Activated T-helper 2 cell treated with anti-CD3 and anti-CD28 coated beads, Interferon-gamma antibody, Interleukin-2, Interleukin-4, amounts not matched to agents 10 μg/mL and 5 μg/mL and 100 μg/mL, durations not matched to agents 14 hours and 24 hours and 36 hours (primary cell): Measurements from ENCODE around the gene LBX1. TPM values are rescaled to one million over a fixed set of nuclear protein-coding genes. Genes with fewer than 3 reads are reported as not detected.
"Not testable (repeated sequence)": the region's sequence is repeated elsewhere in the genome, so short reads cannot be mapped to it uniquely, and the experiment has no call there.

ENCODE experiments used
- DNase-seq: peaks from one replicate; pipeline ENCODE4 v3.0.0; 2021; ENCODE audit warnings: low spot score
- H3K27ac Mint-ChIP-seq: one replicate; pipeline ENCODE4 v1.8.0; 2021; ENCODE audit warnings: mixed read lengths
- H3K27me3 Mint-ChIP-seq: one replicate; pipeline ENCODE4 v1.8.0; 2021; ENCODE audit warnings: low read depth, mixed read lengths
- H3K36me3 Mint-ChIP-seq: one replicate; pipeline ENCODE4 v1.8.0; 2021; ENCODE audit warnings: low read depth, mixed read lengths
- H3K4me1 Mint-ChIP-seq: one replicate; pipeline ENCODE4 v1.8.0; 2021; ENCODE audit warnings: low read depth, mixed read lengths
- H3K4me3 Mint-ChIP-seq: one replicate; pipeline ENCODE4 v1.8.0; 2021; ENCODE audit warnings: low read depth, mild to moderate bottlenecking, moderate library complexity, mixed read lengths
- H3K9me3 Mint-ChIP-seq: one replicate; pipeline ENCODE4 v1.8.0; 2021; ENCODE audit warnings: mixed read lengths
- intact Hi-C: fragments of 100-400 bp; cut with micrococcal nuclease; formaldehyde crosslinking; loops from one replicate; pipeline ENCODE4 v1.15.1; 2023
- total RNA-seq: library from RNA; stranded (reverse); gene quantifications from 2 replicates; pipeline ENCODE4 v1.2.3, GENCODE V29; 2022

Gene LBX1
- total RNA-seq, 1 donor from 2014 or later = not detected

DNA sequence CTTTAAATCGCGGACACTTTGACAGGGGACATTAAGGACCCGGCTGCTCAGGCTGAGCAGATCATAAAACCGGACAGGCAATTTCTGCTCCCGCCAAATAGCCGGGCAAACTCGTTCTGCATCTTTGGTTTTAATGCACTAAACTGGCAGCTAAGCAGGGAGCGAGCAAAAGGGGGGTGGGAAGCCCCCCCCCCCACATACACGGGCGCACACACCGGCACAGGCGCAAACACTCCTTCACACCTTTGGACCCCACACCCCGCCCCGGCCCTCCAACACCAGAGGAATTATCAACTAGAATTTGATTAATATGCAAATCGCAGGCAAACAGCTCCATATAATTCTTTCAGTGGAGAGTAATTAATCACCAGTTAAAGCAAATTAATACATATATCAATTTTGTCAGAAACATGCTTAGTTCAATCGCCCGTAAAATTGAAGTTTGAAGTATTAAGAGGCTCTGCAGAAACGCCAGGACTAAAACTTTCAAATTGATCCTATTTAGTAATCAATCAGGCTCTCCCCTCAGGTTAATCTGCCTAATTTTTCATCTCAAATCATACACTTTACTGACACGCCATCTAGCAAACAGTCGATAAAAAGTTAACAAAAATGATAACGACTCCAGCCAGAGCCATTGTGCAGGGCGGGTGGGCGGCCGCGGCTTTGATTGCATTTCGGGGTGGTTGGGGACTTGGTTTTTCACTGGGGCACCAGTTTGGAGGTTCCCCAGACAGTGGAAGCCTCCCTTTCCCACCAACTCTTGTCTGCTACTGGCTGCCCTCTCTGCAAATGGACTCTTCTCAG is 9.9 kb downstream of the LBX1 start:
- intact Hi-C loops = loop anchor here (5.0 kb wide), 2 partner anchors 392 to 492 kb away; no protein-coding TSS in a partner anchor
- Mint-ChIP-seq H3K27me3 (peaks cover 87% of the 10 kb centered on the region), H3K4me1 (peaks cover 5% of the 10 kb centered on the region), H3K27ac (no peak overlapping the region), H3K36me3 (no peaks in the 10 kb centered on the region), H3K4me3 (no peak overlapping the region), H3K9me3 (no peaks in the 10 kb centered on the region)
- DNase-seq = no peak

- H3K4me1 Mint-ChIP-seq = peaks cover 9% of the 10 kb centered on the region
- intact Hi-C loops = loop anchor here (1.0 to 5.0 kb wide), 3 partner anchors 8 to 491 kb away; no protein-coding TSS in a partner anchor
- H3K36me3 Mint-ChIP-seq = no peaks in the 10 kb centered on the region
- peaks cover 87% of the 10 kb centered on the region for H3K27me3 Mint-ChIP-seq
- no peak overlapping the region for H3K4me3 Mint-ChIP-seq
- H3K9me3 Mint-ChIP-seq = no peaks in the 10 kb centered on the region
- peak overlapping the region; percentile 24 for H3K27ac Mint-ChIP-seq
- no peak for DNase-seq
Observed at GRCh38 chr10:101218351-101219138, 10.7 kb downstream of the LBX1 start.

GRCh38 chr10:101217450-101218281 is 11.6 kb downstream of the LBX1 start:
- no peak for DNase-seq
- peaks cover 83% of the 10 kb centered on the region for H3K27me3 Mint-ChIP-seq
- no peak overlapping the region for H3K27ac Mint-ChIP-seq
- peaks cover 9% of the 10 kb centered on the region for H3K4me1 Mint-ChIP-seq
- no peak overlapping the region for H3K4me3 Mint-ChIP-seq
- no peaks in the 10 kb centered on the region for H3K9me3 Mint-ChIP-seq
- H3K36me3 Mint-ChIP-seq = no peaks in the 10 kb centered on the region
- intact Hi-C loops = loop anchor here (1.0 to 5.0 kb wide), 5 partner anchors 9 to 490 kb away; no protein-coding TSS in a partner anchor

- Mint-ChIP-seq H3K9me3 (no peaks in the 10 kb centered on the region), H3K4me3 (no peak overlapping the region), H3K36me3 (no peaks in the 10 kb centered on the region), H3K27me3 (peaks cover 82% of the 10 kb centered on the region), H3K4me1 (peaks cover 9% of the 10 kb centered on the region), H3K27ac (no peak overlapping the region)
- intact Hi-C loops = loop anchor here (1.0 to 5.0 kb wide), 4 partner anchors 21 to 490 kb away; no protein-coding TSS in a partner anchor
- no peak for DNase-seq
Observed at GRCh38 chr10:101217044-101217425, 12.2 kb downstream of the LBX1 start.

DNA sequence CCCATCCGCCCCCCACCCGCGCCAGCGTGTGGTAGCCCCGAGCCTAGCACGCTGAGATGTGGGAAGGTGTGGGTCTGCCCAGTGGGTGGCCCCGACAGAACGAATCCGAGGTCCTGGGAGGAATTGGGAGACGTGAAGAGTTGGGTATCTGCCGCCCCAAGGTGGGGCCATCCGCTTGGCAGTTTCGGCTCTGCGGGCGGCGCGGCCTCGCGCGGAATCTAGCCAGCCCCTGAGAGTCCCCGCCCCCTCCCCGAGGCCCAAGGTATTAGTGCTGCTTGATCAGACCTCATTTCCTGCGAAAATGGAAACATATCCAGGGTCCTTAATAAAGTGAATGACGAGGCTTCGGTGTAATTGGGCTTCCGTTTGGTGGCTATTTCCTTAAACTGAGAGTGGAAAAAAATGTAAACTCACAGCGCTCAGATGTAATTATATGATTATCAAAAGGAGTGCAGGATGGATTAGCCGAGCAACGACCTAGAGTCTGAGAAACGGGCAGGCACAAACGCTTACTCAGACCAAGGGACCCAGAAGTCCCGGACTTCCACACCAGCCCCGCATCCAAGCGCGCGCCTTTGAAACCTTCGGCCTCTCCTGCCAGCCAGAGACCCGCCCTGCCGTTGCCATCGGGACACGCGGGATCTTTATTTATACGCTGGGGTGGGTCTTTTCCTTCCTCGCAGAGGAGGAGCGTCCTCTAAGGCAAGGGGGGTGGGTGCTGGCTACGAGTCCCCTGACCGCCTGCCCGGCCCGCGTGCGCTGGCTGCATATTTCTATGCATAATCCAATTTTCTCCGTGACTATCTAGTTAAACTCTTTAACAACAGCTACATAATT is 12.8 kb downstream of the LBX1 start:
- Mint-ChIP-seq H3K27me3 (peaks cover 80% of the 10 kb centered on the region), H3K4me1 (peaks cover 9% of the 10 kb centered on the region), H3K4me3 (no peak overlapping the region), H3K27ac (no peak overlapping the region), H3K9me3 (no peaks in the 10 kb centered on the region), H3K36me3 (no peaks in the 10 kb centered on the region)
- intact Hi-C loops = loop anchor here (1.0 to 5.0 kb wide), 4 partner anchors 22 to 489 kb away; no protein-coding TSS in a partner anchor
- DNase-seq = no peak

DNA sequence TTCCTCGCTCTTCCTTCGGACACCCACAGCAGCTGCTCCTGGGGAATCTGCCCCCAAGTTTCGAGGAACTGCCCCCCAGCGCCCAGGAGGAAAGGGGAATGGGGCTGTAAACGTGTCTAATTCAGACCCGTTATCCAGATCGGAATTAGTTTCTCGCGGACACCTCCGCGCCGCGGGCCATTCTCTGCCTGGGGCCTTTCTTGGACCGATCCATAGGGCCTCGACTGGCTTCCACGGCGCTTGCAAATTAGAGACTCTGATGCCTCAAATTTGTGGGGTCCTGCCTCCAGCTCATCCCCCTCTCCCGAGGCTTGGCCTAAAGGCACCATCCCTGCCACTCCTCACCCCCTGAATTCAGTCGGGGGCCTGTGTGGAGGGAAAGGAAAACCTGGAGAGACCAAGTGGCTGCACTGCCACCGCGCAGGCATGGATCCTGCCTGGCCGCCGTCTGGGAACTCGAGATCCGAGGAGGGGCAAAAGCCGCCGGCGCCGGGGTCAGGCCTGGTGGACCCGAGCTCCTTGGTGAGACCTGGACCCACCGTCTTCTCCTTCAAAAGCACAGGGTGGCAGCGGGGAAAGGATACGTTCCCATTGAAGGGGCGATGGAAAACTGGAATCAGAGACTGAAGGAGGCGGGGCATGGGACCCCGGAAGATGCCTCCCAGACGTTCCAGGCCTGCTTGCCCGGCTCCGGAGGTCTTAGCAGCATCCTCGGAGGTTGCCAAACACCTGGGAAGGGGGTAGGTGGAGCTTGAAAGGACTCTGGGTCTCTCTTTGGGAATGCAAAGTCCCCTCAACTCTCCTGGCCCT is 13.7 kb downstream of the LBX1 start:
- intact Hi-C loops = loop anchor here (2.0 to 5.0 kb wide), 6 partner anchors 15 to 488 kb away; no protein-coding TSS in a partner anchor
- Mint-ChIP-seq H3K27me3 (peaks cover 77% of the 10 kb centered on the region), H3K4me3 (no peak overlapping the region), H3K36me3 (no peaks in the 10 kb centered on the region), H3K27ac (no peak overlapping the region), H3K4me1 (peaks cover 9% of the 10 kb centered on the region), H3K9me3 (no peaks in the 10 kb centered on the region)
- no peak for DNase-seq

DNA sequence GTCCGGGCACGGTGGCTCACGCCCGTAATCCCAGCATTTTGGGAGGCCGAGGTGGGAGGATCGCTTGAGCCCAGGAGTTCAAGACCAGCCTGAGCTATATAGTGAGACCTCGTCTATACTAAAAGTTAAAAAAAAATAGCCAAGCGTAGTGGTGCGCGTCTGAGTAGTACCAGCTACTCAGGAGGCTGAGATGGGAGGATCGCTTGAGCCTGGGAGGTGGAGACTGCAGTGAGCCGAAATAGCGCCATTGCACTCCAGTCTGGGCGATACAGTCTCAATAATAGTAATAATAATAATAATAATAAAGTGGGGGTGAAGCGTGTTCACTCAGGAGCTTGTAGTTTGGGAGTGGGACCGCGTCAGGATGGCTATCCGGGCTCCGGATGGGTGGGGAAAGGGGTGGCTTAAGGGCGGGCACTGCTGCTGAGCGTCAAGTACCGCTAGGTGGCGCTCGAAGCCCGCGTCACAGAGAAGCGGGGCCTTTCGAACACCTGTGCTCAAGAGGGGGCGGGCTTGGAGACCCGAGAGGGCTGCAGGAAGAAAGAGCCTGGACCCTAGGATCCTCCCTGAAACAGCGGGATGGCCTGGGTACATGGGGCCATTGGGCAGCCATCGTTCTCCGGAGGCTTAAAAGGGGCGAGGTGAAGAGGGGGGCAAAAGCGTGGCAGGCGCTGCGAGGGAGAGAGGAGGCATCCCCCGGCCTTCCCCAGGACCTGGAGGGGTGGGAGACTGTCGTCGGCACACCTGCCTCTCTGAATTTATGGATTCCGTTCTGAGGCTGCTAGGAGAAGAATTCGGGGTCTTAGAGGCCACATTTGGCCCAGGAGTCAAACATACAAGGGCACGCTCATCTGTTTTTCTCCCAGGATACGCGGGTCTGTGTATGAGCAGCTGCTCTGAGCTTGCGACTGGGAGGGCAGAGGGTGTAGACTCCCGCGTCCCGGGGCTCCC is 14.5 kb downstream of the LBX1 start:
- Mint-ChIP-seq H3K36me3 (no peaks in the 10 kb centered on the region), H3K9me3 (no peaks in the 10 kb centered on the region), H3K27me3 (peaks cover 76% of the 10 kb centered on the region), H3K4me3 (no peak overlapping the region), H3K27ac (peak overlapping the region; percentile 1), H3K4me1 (peaks cover 9% of the 10 kb centered on the region)
- peak; percentile 52 for DNase-seq
- intact Hi-C loops = loop anchor here (2.0 to 5.0 kb wide), 6 partner anchors 16 to 487 kb away; no protein-coding TSS in a partner anchor

DNA sequence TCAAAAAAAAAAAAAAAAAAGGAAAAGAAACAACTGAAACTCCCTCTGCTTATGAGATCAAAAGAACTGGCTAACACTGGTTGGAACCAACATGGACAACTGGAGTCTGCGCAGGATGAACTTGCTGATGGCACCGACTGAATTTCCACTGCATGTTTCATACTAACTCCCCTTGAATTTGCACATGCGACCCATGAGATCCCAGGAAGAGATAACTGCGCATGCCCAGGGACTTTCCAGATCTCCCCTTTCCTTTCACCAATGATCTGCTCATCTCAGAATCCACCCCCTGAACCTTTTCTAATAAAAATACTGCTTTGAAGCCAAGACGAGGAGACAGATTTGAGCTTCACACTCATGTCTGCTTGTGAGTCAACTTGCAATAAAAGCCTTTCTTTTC is 20.7 kb downstream of the LBX1 start:
- no peak for DNase-seq
- Mint-ChIP-seq H3K9me3 (no peaks in the 10 kb centered on the region), H3K4me1 (no peaks in the 10 kb centered on the region), H3K36me3 (no peaks in the 10 kb centered on the region), H3K4me3 (no peak overlapping the region), H3K27ac (no peak overlapping the region), H3K27me3 (peaks cover 36% of the 10 kb centered on the region)
- intact Hi-C loops = no loop called here

DNA sequence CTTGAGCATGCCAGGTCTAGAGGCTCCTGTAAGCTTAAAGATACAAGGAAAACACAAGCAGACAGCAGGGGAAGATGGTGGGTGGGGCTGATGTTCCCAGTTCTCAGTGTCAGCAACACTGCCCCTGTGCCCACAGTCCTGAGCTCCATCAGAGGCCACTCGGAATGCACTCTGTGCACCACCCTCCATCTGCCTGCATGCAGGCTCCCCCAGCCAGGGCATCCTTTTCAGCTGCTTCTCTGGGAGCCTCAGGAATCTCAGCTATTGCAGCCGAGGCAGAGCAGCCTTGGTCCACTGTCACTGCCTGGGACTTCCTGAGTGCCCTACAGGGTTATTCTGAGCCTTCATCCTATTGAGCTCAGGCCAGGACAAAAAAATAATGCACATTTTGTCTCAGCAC is 22.2 kb downstream of the LBX1 start:
- H3K27me3 Mint-ChIP-seq = peaks cover 30% of the 10 kb centered on the region
- intact Hi-C loops = no loop called here
- H3K36me3 Mint-ChIP-seq = no peaks in the 10 kb centered on the region
- no peak overlapping the region for H3K27ac Mint-ChIP-seq
- no peak for DNase-seq
- no peaks in the 10 kb centered on the region for H3K9me3 Mint-ChIP-seq
- H3K4me1 Mint-ChIP-seq = no peaks in the 10 kb centered on the region
- H3K4me3 Mint-ChIP-seq = no peak overlapping the region

DNA sequence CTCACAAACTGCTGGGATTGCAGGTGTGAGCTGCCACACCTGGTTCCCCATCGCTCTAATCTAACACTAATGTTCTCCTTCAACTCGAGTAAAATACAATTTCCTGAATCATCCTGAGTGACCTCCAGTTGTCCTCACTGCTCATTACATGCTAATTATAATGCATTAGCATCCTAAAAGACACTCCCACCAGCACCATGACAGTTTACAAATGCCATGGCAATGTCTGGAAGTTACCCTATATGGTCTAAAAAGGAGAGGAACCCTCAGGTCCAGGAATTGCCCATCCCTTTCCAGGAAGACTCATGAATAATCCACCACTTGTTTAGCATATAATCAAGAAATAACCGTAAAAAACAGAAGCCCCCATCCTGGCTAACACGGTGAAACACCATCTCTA is 26.6 kb downstream of the LBX1 start:
- H3K36me3 Mint-ChIP-seq, H3K27me3 Mint-ChIP-seq, H3K4me1 Mint-ChIP-seq, DNase-seq, H3K9me3 Mint-ChIP-seq, H3K27ac Mint-ChIP-seq, intact Hi-C loops, H3K4me3 Mint-ChIP-seq: not testable (repeated sequence)
